HG03135 (cell line): ENCODE data around the gene HMGXB3.

Experiments used
- ATAC-seq: cut with Tn5 transposase; IDR thresholded peaks from one replicate; pipeline ENCODE4 v1.9.1; 2021; ENCODE audit warnings: mild to moderate bottlenecking, moderate library complexity; ENCODE audit not compliant: unreplicated experiment

Gene HMGXB3

DNA sequence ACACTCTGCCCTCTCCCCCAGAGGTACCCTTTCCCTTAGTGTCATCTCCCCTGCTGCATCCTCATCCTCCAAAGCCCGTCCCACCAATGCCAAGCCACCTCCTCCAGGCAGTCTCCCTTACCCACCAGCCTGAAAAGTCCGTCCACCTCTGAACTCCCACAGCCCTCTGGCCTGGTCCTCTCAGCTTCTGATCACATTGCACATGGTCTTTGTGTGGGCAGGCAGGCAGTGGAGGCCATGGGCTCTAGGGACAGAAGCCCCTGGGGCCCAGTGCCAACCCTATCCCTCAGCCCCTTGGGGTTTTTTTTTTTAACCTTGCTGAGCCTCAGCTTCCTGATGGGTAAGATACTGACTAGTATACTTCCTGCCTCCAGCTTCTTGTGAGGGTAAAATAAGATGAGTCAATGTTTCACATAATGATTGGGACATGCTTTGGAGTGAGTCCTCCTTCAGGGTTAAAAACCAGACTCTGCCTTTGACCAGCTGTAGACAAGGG is 66.4 kb downstream of the HMGXB3 start:
- no peak for ATAC-seq

DNA sequence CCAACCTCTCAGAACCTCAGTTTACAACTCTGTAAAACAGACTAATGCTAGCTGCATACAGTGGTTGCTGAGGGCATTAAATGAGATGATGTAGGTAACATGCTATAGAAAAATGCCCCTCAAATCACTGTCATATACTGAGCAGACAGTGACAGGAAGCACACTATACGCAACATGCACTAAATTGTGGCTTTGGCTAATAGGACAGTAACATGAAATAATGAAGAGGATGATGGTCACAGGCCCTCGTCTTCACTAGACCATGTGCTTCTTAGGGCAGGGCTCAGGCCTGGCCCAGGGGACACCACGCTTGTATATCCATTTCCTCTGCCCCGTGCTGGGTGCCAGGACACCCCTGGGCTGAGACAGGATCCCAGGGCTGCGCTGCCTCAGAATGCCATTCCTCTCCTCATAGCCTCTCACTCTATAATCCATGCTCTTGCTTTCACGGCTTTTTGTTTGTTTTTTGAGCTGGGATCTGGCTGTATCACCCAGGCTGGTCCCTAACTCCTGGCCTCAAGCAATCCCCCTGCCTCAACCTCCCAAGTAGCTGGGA is 66.9 kb downstream of the HMGXB3 start:
- ATAC-seq: no peak

DNA sequence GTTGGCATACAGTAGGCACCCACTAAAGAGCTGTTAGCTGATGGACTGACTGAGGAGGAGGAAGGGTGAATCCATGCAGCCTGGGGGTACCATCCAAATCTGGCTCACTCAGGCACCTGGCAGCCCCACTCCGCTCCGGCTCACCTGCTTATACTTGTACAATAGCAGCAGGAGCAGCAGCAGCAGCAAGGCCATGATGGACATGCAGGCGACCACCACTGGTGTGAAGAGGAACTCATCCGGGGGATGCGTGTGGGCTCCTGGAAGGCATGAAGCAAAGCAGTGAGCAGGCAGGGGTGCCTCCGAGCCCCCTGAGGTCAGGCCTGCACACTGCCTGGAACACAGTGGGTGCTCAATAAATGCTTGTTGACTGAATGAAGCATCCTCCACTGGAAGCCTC is 67.5 kb downstream of the HMGXB3 start:
- no peak for ATAC-seq

DNA sequence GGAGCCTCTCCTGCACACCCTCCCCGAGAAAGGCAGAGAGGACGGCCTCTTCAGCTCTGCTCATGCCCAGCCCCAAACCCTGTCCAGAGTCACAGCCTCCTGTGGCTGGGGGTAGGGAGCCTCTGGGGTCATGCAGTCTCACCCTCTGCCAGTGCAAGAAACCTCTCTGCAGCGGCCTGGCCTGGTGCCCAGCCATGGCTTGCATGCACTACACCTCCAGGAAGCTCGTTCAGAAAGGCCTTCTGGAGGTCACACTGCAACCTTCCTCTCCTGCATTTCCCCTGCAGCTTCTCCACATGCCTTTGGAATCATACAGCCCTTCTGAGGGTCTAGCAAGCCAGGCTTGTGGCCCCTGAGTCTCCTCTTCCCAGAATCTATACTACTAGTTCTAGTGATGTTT is 67.9 kb downstream of the HMGXB3 start:
- no peak for ATAC-seq

DNA sequence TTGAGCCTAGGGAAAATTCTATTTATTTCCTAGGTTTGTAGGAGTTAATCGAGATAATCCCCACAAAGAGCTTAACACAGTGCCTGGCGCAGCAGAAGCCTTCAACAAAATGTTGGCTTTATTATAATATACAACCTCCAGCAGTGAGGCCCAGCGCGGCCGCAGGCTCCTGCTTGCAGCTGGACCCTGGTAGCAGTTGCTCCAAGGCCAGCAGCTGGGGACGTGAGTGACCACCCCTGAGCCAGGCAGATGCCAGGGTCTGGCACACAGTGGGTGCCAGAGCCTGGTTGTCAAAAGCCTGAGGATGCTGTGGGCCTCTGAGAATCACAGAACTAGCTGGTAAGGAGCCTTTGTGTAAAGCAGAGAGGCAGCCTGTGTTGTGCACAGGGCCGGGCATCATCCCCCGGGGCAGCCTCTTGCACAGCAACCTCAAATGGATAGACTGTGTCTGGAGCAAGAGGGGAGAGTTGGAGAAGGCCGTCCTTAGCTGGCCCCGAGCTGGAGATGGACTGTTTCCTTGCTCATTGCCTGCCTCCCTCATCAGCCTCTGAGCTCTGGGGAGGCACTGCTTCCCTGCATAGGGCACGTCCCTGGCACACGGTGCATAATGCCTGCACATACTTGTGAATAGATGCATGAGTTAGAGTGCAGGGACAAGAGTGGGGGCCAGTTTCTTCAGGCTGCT is 68.6 kb downstream of the HMGXB3 start:
- no peak for ATAC-seq

DNA sequence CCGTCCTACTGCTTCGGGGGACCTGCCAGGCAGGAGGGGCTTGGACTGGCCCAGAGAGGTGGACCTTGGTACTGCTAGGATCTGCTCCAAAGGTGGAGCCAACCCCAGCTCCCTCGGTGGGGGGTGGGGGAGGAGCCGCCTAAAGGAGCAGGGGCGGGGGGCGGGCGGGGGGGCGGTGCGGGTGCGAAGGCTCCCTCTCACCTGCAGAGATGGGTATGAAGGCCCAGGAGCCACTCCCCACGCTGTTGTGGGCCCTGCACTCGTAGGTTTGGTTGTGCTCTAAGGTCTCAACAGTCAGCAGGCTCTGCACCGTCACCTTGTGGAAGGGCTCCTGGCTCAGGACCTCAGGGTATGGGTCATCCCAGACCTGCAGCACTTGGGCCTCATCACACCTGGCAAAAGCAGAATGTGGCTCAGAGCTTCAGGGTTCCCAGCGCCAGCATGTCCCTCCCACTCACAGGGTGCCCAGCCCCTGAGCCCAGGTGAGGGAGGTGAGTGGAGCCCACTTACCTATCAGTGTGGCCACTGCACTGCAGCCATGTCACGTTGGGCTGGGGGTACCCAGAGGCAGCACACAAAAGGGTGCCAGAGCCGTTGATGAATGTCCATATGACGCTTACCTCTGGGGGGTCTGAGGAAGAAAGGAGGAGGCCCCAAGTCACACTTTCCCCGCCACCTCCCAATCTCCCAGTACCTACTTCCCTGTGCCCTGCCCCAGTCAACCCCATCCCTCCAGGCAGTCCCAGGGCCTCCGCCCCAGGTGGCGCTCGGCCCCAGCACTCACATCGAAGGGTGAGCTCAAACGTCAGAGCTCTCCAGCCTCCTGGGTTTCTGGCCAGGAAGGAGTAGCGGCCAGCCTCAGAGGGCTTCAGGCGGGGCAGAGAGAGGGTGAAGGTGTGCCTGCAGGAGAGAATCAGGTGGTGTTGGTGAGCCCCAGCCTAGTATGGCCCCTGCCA is 69.4 kb downstream of the HMGXB3 start:
- no peak for ATAC-seq

DNA sequence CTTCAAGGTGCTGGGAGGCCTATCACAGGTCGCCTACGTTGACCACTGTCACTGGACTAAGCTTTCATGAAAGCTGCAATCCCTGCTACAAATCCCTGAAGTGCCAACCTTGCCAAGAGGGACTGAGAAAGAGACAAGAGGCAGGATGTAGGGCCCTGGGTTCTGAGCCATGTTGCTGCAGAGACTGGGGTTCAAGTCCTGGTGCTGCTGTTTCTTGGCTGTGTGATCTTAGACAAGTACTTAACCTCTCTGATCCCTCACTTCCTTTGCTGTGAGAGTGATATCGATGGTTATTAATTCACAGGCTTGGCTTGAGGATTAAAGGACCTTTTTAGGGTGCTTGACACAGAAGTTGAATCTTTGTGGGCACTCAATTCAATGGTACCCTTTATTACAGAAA is 70.3 kb downstream of the HMGXB3 start:
- ATAC-seq: no peak

DNA sequence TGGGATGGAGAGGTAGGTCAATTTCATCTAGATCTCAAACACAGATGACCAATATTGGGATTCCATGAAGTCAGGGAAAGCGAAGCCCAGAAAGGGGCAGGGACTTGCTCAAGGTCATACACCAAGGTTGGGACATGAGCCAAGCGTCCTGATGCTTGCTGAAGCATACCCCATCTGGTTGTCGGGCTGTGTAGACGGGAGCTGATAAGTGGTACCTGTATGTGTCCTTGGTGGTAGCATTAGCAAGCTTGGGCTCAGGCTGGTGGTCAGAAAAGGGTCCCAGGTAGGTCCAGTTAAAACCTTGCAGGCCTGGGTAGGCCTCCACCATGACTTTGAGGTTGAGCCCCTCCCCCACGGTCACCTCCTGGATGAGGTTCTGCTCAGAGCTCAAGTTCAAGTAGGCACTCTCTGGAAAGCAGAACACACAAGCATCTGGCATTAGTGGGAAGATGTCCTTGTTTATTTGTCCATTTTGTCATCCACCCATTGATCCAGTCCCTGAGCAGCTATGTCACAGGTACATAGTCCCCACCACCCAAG is 72.6 kb downstream of the HMGXB3 start:
- no peak for ATAC-seq

DNA sequence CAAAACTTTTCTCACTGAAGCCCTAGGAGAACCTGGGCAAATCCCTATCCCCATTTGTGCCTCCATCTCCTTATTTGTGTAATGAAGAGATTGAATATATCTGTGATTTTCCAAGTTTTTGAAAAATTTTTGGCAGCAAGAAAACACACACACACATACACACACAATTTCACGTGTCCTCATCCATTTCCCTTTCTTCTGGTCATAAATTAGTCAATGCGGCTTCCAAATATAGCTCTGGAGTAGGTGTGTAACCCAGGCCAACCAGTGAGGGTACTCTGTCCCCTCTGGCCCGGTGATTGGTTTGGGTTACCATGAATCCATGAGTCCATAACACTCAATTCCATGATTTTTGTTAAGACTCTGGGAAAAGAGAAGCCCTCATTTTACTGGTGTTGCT is 73.1 kb downstream of the HMGXB3 start:
- ATAC-seq: no peak

DNA sequence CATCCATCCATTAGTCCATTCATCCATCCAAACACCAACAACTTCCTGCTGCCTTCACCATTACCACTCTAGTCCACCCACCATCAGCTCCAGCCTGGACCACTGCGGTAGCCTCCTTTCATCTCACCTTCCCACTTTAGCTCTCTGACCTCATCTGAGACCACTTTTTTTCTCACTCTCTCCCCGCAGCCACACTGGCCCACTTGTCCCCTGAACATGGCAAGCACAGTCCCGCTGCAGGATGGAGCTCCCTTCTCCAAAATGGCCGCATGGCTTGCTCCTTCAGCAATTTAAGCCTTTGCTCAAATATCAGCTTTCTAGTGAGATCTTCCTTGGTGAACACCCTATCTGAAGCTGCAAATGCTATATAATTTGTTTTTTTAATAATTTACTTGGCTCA is 74.7 kb downstream of the HMGXB3 start:
- no peak for ATAC-seq

DNA sequence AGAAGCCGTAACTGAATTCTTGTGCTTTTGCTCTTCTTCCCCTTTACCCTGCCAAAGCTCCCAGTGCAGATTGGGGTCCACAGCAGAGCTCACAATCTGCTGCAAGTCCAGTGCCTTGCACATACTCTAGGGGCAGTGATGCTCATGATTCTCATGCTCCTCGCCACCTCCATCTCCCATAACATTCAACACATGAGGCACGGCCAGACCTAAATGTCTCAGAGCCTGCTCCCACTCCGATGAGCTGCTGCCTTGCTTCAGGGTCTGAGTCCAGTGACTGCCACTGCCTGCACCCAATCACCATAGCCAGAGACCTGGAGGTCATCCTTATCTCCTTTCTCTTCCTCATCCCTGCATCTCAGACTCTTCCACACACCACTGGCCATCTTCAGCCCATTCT is 75.3 kb downstream of the HMGXB3 start:
- ATAC-seq: no peak

DNA sequence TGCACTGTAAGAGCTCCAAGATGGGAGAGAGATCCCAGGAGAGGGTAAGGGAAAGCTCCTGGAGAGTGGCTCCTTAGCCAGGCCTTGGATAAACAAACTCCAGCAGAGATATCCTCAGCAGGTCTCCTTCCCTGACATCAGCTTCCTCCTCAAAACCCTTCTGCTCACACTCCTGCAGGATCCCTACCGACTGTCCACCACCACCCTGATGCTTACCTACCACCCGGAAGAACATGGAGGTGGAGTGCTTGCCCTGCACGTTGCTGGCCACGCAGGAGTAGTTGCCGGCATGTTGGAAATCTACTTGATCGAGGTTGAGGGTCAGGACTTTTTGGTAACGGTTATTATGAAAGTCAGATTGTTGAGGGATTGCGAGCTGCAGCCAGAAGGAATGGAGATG is 76.5 kb downstream of the HMGXB3 start:
- no peak for ATAC-seq

DNA sequence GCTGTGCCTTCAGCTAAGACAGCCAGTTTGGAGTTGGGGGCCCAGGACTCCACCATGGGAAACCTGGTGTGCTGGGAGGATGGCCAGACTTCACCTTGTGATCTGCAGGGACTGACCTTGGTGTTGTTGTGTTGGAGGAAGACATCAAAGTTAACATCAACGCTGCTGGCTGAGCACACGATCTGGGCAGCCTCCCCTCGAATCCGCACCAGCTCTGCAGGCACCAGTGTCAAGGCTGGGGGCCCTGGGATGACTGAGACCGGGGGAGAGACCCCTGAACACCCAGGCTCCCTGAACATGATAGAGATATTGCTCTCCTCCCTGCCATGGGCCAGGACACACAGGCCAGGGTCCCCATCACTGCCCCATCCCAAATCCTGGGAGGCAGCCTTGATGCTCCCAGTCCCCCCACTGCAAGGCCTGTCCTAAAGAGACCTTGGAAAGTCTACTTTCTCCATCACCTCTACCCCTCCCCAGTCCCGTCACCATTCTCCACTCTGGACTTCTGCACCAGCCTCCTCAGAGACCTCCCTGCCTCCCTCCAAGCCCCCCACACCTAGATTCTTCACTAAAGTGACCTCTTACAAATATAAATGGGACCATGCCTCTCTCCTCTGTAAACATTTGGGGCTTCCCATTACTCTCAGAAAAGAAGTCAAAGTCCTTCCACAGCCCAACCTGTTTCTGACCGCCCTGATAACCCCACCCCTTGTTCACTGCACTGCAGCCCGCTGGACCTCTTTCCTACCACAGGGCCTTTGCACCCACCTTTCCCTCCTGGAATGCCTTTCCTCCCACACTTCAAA is 77.7 kb downstream of the HMGXB3 start:
- ATAC-seq: no peak

DNA sequence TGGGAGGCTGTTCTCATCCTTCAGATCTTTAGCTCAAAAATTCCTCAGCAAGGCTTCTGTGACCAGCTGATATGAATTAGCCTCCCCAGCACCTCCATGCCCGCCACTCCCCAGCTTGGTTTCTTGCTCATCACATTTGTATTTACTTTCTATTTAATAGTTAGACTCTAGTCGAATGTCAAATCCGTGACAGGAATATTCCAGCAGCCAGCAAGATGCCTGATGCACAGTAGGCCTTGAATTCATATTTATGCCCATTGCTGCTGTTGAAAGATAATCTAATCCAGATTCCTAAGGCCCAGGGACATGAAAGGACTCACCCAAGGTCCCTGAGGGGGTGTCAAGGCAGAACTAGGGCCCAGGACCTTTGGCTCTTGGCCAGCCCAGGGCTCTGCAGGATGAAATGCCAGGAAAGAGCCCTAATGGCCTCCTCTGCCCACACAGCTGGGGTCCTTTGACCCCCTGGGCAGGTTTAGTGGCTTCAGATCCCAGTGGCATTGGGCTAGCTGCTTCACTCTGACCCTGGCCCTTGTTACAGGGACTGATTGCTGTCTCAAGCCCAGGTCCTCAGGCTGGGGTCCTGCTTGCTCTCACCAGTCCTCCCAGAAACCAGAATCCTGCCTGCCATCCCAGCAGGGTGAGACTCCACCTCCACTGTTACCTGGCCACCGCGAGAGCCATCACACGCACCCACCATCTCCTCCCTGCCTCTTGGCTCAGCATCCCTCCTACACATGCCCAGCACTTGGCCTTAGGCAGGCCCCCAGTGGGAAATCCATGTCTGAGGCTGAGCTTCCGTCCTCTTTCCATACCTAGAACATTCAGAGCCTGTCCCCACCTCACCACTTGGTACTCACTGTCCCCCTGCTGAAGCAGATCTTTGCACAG is 78.5 kb downstream of the HMGXB3 start:
- ATAC-seq: no peak

DNA sequence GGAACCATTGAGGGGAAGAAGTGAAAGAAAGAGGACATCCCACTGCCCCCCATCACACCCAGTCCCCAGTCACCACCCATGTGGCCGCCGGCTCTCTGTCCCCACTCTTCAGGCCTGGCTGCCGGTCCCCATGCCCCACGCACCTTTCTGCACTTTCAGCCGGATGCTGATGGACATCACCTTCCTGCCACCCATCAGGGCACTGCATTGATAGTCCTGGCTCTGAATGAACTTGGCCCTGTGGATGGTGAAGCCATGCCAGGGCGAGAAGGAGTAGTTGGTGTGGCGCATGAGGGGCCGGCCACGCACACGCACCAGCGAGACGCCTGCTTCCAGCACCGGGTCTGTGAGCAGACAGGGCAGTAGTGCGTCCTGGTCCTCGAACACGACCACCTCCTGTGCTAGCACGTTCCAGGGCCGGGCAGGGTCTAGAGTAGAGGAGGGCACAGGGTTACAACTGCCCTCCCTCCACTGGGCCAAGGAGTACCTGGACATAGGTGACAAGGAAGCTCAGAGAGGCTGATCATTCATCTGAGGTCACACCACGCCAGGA is 79.4 kb downstream of the HMGXB3 start:
- ATAC-seq: no peak

DNA sequence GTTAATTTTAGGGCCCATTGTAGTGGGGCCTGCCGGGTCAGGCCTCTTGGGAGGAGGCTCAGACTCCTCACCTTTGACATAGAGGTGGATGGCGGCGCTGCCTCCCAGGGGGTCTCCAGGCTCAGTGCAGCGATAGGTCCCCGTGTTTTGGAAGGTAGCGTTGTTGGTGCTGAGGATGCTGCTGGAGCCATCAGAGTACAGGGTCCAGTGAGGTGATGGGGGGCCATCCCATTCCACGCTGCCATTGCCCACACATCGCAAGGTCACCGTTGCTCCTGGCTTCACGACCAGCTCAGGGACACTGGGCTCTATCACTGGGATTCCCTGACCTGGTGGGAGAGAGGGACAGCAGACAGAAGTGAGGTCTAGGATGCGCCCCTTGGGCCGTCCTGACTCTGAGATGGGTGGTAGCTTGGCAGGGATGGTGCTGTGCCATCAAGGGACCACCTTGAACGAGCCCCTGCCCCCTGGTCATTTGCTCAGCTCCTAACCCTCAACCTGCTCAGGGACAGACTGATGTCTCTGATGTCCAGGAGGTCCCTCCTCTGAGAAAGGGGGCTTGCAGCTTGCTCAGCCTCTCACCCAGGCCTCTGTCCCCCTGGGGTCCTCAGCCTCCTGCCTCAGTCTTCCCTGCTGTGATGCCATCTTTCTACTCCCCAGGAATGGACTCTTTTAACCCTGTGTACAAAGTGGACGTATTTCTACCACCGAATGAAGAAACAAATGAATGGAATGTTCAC is 80.3 kb downstream of the HMGXB3 start:
- no peak for ATAC-seq

DNA sequence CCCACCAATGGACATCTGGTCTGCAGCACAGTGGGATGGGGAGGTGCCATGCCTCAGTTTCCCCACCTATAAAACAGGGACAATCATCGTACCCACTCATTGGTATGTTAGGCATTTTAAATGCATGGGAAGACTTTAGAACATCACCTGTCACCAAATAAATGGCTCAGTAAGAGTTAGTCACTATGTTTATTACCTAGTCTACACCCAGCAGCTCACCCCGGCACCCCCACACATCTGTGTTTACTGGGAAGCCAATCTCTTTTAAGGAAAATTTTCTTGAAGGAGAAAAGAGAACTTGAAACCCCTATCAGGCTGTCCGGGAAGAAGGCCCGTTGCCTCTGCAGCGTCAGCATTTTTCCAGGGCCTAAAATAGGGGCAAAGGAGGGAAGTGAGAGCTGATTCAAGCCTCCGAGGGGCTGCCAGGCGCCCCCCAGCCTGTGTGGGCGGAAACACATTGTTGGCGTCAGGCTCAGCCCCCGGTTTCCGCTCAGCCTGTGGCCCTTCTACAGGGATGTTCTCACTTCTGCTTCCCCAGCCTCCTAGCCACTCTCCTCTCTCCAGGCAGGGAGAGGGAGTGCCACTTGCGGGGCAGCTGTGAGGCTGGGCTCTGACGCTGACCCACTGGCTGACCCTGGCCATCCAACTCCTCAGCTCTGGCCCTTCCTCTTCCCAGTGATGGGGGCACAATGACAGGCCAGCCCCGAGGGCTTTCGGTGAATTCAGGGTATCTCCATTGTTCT is 81.2 kb downstream of the HMGXB3 start:
- peak; percentile 82 for ATAC-seq

DNA sequence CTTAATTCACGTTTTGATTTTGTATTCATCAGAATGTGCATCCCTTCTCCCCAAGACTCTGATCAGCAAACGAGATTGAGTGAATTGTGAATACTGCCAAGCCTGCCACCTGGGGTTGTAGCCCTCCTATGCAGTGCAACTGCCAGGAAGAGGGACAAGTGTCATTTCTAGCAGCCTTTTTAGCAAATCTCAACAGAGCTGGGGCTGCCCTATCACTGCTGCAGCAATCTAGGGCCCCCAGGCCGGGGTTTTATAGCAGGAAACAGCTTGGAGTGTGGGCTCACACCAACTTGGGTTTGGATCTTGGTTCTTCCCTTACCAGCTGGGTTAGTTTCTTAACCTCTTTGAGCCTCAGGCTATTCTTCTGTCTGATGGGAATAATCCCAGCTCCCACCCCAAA is 81.8 kb downstream of the HMGXB3 start:
- ATAC-seq: peak; percentile 22
